Neural cell (in vitro differentiated cells): Measurements from ENCODE around the gene KCNAB1. TPM values are rescaled to one million over a fixed set of nuclear protein-coding genes. Genes with fewer than 3 reads are reported as not detected.

ENCODE experiments used
- H2AFZ ChIP-seq: fragments of 200-600, 300-800 bp; sonication (generic), shearing (Covaris generic); 2 replicates; pipeline ENCODE4 v1.6.0; 2014; ENCODE audit warnings: low read depth, mild to moderate bottlenecking, antibody characterized with exemption, low read length, moderate library complexity
- H3F3A ChIP-seq: fragments of 200-600 bp; shearing (Covaris generic); 2 replicates; pipeline ENCODE4 v1.6.1; 2016; ENCODE audit warnings: mild to moderate bottlenecking, moderate library complexity, mixed read lengths, antibody characterized with exemption, low read length; ENCODE audit not compliant: insufficient read depth, poor library complexity, severe bottlenecking
- H3K27ac ChIP-seq: fragments of 200-600, 300-800 bp; sonication (generic), shearing (Covaris generic); 2 replicates; pipeline ENCODE4 v1.5.1; 2014; ENCODE audit warnings: mild to moderate bottlenecking, low read length, moderate library complexity
- H3K27me3 ChIP-seq: fragments of 300-800, 200-600 bp; sonication (generic), shearing (Covaris generic); 2 replicates; pipeline ENCODE4 v1.6.0; 2014; ENCODE audit warnings: mild to moderate bottlenecking, low read depth, low read length, moderate library complexity; ENCODE audit not compliant: insufficient read depth
- H3K36me3 ChIP-seq: fragments of 300-800, 200-600 bp; sonication (generic), shearing (Covaris generic); 2 replicates; pipeline ENCODE4 v1.5.1; 2014; ENCODE audit warnings: mild to moderate bottlenecking, antibody characterized with exemption, low read length, moderate library complexity; ENCODE audit not compliant: insufficient read depth
- H3K4me2 ChIP-seq: fragments of 300-800, 200-600 bp; sonication (generic), shearing (Covaris generic); 2 replicates; pipeline ENCODE4 v1.6.0; 2014; ENCODE audit warnings: mild to moderate bottlenecking, low read length
- H3K4me3 ChIP-seq: fragments of 300-800, 200-600 bp; sonication (generic), shearing (Covaris generic); 2 replicates; pipeline ENCODE4 v1.5.1; 2014; ENCODE audit warnings: mild to moderate bottlenecking, low read length, moderate library complexity
- H3K79me2 ChIP-seq: fragments of 200-600 bp; shearing (Covaris generic); replicated peaks from 2 replicates; pipeline ENCODE4 v1.6.0; 2014; ENCODE audit warnings: mild to moderate bottlenecking, low read length, moderate library complexity; ENCODE audit not compliant: insufficient read depth
- H3K9ac ChIP-seq: fragments of 300-800, 200-600 bp; sonication (generic), shearing (Covaris generic); 2 replicates; pipeline ENCODE4 v1.6.1; 2016; ENCODE audit warnings: mild to moderate bottlenecking, low read length, mixed read lengths
- H3K9me2 ChIP-seq: fragments of 200-600 bp; shearing (Covaris generic); 2 replicates; pipeline ENCODE4 v1.6.1; 2016; ENCODE audit warnings: mild to moderate bottlenecking, low read length, mixed read lengths; ENCODE audit not compliant: insufficient read depth
- H3K9me3 ChIP-seq: fragments of 200-600, 300-800 bp; sonication (generic), shearing (Covaris generic); 2 replicates; pipeline ENCODE4 v1.6.1; 2016; ENCODE audit warnings: mild to moderate bottlenecking, mixed run types, low read length, moderate library complexity, mixed read lengths
- H4K20me1 ChIP-seq: fragments of 200-600 bp; shearing (Covaris generic); 2 replicates; pipeline ENCODE4 v1.6.1; 2016; ENCODE audit warnings: mild to moderate bottlenecking, mixed run types; ENCODE audit not compliant: insufficient read depth
- EP300 ChIP-seq: fragments of 450-650 bp; conservative IDR thresholded peaks from 2 replicates; pipeline ENCODE4 v1.6.1; 2014; ENCODE audit warnings: antibody characterized with exemption, mild to moderate bottlenecking, moderate library complexity; ENCODE audit not compliant: poor library complexity, severe bottlenecking
- EZH2 ChIP-seq: fragments of 200-600, 300-800 bp; shearing (Covaris generic), sonication (generic); IDR thresholded peaks from 2 replicates; pipeline ENCODE4 v1.6.1; 2014; ENCODE audit warnings: antibody characterized with exemption, low read length, borderline replicate concordance, mild to moderate bottlenecking; ENCODE audit not compliant: insufficient read depth, poor library complexity, severe bottlenecking
- MXI1 ChIP-seq: fragments of 450-650 bp; conservative IDR thresholded peaks from 2 replicates; pipeline ENCODE4 v1.6.1; 2014; ENCODE audit warnings: antibody characterized with exemption, mild to moderate bottlenecking; ENCODE audit not compliant: poor library complexity, severe bottlenecking
- POLR2AphosphoS5 ChIP-seq: IDR thresholded peaks from 2 replicates; pipeline ENCODE4 v1.6.1; 2012
- RAD21 ChIP-seq: fragments of 450-650 bp; conservative IDR thresholded peaks from 2 replicates; pipeline ENCODE4 v1.6.1; 2014; ENCODE audit warnings: antibody characterized with exemption, mild to moderate bottlenecking, moderate library complexity
- SMC3 ChIP-seq: fragments of 450-650 bp; conservative IDR thresholded peaks from 2 replicates; pipeline ENCODE4 v1.6.1; 2014; ENCODE audit warnings: antibody characterized with exemption, mild to moderate bottlenecking, moderate library complexity; ENCODE audit not compliant: poor library complexity
- TAF1 ChIP-seq: IDR thresholded peaks from 2 replicates; pipeline ENCODE4 v1.6.1; 2012; ENCODE audit warnings: low read depth
- polyA plus RNA-seq: library from polyadenylated mRNA; depleted of rRNA; stranded (reverse); fragments of >200 nt; gene quantifications from 2 replicates; pipeline ENCODE4 v1.2.3, GENCODE V29; 2014
- TF ChIP-seq, protein P1 (sequence below): fragments of 450-650 bp; IDR thresholded peaks from 2 replicates; pipeline ENCODE4 v1.5.1; 2014; ENCODE audit warnings: antibody characterized with exemption, mild to moderate bottlenecking, moderate library complexity; ENCODE audit not compliant: poor library complexity, severe bottlenecking
- TF ChIP-seq, protein P2 (sequence below): IDR thresholded peaks from 2 replicates; pipeline ENCODE4 v1.6.1; 2012; ENCODE audit warnings: borderline replicate concordance

KCNAB1 gene
- polyA plus RNA-seq, 1 donor from 2014 or later: 14.9 TPM

DNA sequence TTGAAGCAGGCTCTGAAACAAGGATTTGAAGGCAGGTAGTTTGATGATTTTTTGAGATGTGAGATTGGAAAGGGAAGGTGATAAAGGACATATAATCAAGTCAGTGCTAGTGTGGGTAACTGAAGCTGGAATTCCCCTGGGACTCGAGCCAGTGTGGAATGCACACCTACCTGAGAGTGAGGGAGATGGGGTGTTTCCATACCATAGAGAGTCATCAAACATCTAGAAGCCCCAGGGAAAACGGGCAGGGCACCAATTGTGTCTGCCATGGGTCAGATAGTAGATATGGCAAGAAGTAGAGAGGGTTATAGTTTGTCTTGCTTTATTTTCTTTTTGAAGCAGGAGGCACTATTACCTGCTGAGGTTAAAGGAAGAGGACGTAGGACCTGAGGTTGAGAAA lies 314.5 kb downstream of the KCNAB1 start:
- Histone ChIP-seq H3K4me3 (no peak overlapping the region), H3K9me2 (no peaks in the 10 kb centered on the region), H3K4me2 (no peak overlapping the region), H3F3A (no peaks in the 10 kb centered on the region), H2AFZ (no peak overlapping the region), H3K27ac (no peak overlapping the region), H3K79me2 (no peaks in the 10 kb centered on the region), H3K27me3 (no peaks in the 10 kb centered on the region), H3K36me3 (no peaks in the 10 kb centered on the region), H3K9ac (no peak overlapping the region), H3K9me3 (no peaks in the 10 kb centered on the region), H4K20me1 (no peaks in the 10 kb centered on the region)
- no peak for TF ChIP-seq TAF1

DNA sequence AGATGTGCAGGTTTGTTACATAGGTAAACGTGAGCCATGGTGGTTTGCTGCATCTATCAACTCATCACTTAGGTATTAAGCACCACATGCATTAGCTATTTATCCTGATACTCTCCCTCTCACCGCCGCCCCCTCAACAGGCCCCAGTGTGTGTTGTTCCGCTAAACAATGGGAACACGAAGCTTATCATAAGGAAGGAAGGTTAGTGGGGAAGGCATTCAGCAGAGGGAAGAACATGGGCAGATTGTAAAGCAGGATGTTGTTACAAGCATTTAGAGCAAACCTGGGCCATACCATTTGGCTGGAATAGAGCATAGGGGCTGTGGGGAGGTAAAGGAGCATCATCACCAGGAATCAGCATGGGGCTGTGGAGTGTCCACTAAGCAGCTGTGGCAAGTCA lies 322.7 kb downstream of the KCNAB1 start:
- no peaks in the 10 kb centered on the region for H3K27me3 ChIP-seq
- no peaks in the 10 kb centered on the region for H3F3A ChIP-seq
- H2AFZ ChIP-seq: no peak overlapping the region
- no peak for TF ChIP-seq MXI1
- TF ChIP-seq SMC3: no peak
- TF ChIP-seq RAD21: no peak
- TF ChIP-seq TAF1: no peak
- TF ChIP-seq POLR2AphosphoS5: no peak
- no peak for TF ChIP-seq EP300
- TF ChIP-seq, protein P1, sequence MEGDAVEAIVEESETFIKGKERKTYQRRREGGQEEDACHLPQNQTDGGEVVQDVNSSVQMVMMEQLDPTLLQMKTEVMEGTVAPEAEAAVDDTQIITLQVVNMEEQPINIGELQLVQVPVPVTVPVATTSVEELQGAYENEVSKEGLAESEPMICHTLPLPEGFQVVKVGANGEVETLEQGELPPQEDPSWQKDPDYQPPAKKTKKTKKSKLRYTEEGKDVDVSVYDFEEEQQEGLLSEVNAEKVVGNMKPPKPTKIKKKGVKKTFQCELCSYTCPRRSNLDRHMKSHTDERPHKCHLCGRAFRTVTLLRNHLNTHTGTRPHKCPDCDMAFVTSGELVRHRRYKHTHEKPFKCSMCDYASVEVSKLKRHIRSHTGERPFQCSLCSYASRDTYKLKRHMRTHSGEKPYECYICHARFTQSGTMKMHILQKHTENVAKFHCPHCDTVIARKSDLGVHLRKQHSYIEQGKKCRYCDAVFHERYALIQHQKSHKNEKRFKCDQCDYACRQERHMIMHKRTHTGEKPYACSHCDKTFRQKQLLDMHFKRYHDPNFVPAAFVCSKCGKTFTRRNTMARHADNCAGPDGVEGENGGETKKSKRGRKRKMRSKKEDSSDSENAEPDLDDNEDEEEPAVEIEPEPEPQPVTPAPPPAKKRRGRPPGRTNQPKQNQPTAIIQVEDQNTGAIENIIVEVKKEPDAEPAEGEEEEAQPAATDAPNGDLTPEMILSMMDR: no peak
- H3K27ac ChIP-seq: no peak overlapping the region
- H3K4me2 ChIP-seq: no peak overlapping the region
- no peak overlapping the region for H3K9ac ChIP-seq
- no peaks in the 10 kb centered on the region for H4K20me1 ChIP-seq
- no peaks in the 10 kb centered on the region for H3K79me2 ChIP-seq
- H3K9me2 ChIP-seq: no peaks in the 10 kb centered on the region
- H3K4me3 ChIP-seq: no peak overlapping the region
- no peaks in the 10 kb centered on the region for H3K9me3 ChIP-seq
- H3K36me3 ChIP-seq: no peaks in the 10 kb centered on the region

DNA sequence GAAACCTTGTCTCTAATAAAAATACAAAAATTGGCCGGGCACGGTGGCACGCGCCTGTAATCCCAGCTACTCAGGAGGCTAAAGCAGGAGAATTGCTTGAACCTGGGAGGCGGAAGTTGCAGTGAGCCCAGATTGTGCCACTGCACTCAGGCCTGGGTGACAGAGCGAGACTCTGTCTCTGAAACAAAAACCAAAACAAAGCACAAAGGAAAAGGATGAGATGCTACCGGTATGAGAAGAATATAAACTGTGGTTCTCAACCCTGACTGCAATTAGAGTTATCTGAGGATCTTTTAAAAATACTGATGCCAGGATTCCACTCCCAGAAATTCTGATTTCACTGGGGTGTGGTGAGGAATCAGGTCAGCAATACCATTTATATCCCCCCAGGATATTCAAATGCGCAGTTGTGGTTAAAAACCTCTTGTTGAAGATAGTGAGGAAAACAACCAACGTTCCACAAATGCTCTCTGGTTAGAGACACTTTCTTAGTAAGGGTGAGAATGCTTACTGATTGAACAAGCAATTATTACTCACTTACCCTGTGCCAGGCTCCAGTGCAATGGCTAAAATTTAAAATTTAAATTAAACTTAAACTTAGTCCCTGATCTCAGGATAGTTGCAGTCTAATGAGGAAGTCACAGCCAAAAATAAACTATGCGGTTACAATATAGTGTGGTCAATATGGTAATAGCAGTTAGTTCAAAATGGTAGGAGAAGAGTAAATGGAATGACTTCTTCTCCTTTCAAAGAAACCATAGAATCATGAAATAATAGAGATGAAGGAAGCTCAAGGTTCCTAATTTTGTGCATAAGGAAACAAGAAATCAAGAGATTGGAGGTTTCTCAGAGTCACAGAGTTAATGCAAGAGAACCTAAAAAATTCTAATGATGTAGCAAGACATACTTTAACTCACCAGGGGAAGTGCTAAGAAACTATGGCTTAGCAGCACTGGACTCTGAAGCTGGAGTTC lies 325.0 kb downstream of the KCNAB1 start:
- Histone ChIP-seq H2AFZ (no peak overlapping the region), H3K79me2 (no peaks in the 10 kb centered on the region), H3K9me3 (no peaks in the 10 kb centered on the region), H3K27ac (no peak overlapping the region), H3K36me3 (no peaks in the 10 kb centered on the region), H3K4me3 (no peak overlapping the region), H3K9ac (no peak overlapping the region), H3F3A (no peaks in the 10 kb centered on the region), H3K9me2 (no peaks in the 10 kb centered on the region), H4K20me1 (no peaks in the 10 kb centered on the region), H3K27me3 (no peaks in the 10 kb centered on the region), H3K4me2 (no peak overlapping the region)
- no peak for TF ChIP-seq MXI1
- TF ChIP-seq EZH2: no peak
- TF ChIP-seq, protein P2, sequence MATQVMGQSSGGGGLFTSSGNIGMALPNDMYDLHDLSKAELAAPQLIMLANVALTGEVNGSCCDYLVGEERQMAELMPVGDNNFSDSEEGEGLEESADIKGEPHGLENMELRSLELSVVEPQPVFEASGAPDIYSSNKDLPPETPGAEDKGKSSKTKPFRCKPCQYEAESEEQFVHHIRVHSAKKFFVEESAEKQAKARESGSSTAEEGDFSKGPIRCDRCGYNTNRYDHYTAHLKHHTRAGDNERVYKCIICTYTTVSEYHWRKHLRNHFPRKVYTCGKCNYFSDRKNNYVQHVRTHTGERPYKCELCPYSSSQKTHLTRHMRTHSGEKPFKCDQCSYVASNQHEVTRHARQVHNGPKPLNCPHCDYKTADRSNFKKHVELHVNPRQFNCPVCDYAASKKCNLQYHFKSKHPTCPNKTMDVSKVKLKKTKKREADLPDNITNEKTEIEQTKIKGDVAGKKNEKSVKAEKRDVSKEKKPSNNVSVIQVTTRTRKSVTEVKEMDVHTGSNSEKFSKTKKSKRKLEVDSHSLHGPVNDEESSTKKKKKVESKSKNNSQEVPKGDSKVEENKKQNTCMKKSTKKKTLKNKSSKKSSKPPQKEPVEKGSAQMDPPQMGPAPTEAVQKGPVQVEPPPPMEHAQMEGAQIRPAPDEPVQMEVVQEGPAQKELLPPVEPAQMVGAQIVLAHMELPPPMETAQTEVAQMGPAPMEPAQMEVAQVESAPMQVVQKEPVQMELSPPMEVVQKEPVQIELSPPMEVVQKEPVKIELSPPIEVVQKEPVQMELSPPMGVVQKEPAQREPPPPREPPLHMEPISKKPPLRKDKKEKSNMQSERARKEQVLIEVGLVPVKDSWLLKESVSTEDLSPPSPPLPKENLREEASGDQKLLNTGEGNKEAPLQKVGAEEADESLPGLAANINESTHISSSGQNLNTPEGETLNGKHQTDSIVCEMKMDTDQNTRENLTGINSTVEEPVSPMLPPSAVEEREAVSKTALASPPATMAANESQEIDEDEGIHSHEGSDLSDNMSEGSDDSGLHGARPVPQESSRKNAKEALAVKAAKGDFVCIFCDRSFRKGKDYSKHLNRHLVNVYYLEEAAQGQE: no peak
- TF ChIP-seq, protein P1: no peak
- TF ChIP-seq POLR2AphosphoS5: no peak
